Mesendoderm (in vitro differentiated cells): ENCODE results near the gene TMEM270.
"Not testable (repeated sequence)": the region's sequence is repeated elsewhere in the genome, so short reads cannot be mapped to it uniquely, and the experiment has no call there.

Experiments
- DNase-seq: peaks from one replicate; pipeline ENCODE4 v3.0.0; 2013
- H2AK5ac ChIP-seq: 2 replicates; pipeline ENCODE4 v1.6.1; 2013; ENCODE audit warnings: low read length, inconsistent platforms
- H2BK120ac ChIP-seq: 2 replicates; pipeline ENCODE4 v1.6.1; 2013; ENCODE audit warnings: low read depth, mild to moderate bottlenecking, low read length, moderate library complexity, mixed read lengths
- H2BK15ac ChIP-seq: replicated peaks from 2 replicates; pipeline ENCODE4 v1.6.1; 2013; ENCODE audit warnings: low read depth, mild to moderate bottlenecking, moderate library complexity
- H2BK5ac ChIP-seq: 2 replicates; pipeline ENCODE4 v1.6.1; 2013; ENCODE audit warnings: low read length, inconsistent platforms
- H3K18ac ChIP-seq: 2 replicates; pipeline ENCODE4 v1.6.1; 2013; ENCODE audit warnings: mild to moderate bottlenecking, low read length, mixed read lengths
- H3K23ac ChIP-seq: one replicate; pipeline ENCODE4 v1.6.1; 2013; ENCODE audit warnings: low read length
- H3K27ac ChIP-seq: 2 replicates; pipeline ENCODE4 v1.5.1; 2013; ENCODE audit warnings: low read depth, mild to moderate bottlenecking, inconsistent platforms, low read length, moderate library complexity
- H3K27me3 ChIP-seq: 2 replicates; pipeline ENCODE4 v1.6.1; 2013; ENCODE audit warnings: low read length, control low read depth, mild to moderate bottlenecking, inconsistent platforms; ENCODE audit not compliant: insufficient read depth, poor library complexity
- H3K36me3 ChIP-seq: 2 replicates; pipeline ENCODE4 v1.6.1; 2013; ENCODE audit warnings: low read length, inconsistent platforms; ENCODE audit not compliant: control insufficient read depth, insufficient read depth
- H3K4ac ChIP-seq: one replicate; pipeline ENCODE4 v1.6.1; 2013; ENCODE audit warnings: low read depth, mild to moderate bottlenecking, low read length, moderate library complexity
- H3K4me1 ChIP-seq: 2 replicates; pipeline ENCODE4 v1.6.1; 2013; ENCODE audit warnings: low read depth, low read length, inconsistent platforms; ENCODE audit not compliant: control insufficient read depth
- H3K4me2 ChIP-seq: 2 replicates; pipeline ENCODE4 v1.6.1; 2013; ENCODE audit warnings: low read length
- H3K4me3 ChIP-seq: 2 replicates; pipeline ENCODE4 v1.5.1; 2013; ENCODE audit warnings: mild to moderate bottlenecking, low read length
- H3K56ac ChIP-seq: one replicate; pipeline ENCODE4 v1.6.1; 2013; ENCODE audit warnings: low read length
- H3K79me1 ChIP-seq: 2 replicates; pipeline ENCODE4 v1.6.1; 2013; ENCODE audit warnings: low read length, inconsistent platforms
- H3K79me2 ChIP-seq: 2 replicates; pipeline ENCODE4 v1.6.1; 2013; ENCODE audit warnings: mild to moderate bottlenecking, low read length; ENCODE audit not compliant: control insufficient read depth, insufficient read depth
- H3K9ac ChIP-seq: 2 replicates; pipeline ENCODE4 v1.6.1; 2013; ENCODE audit warnings: low read length, inconsistent platforms
- H4K5ac ChIP-seq: one replicate; pipeline ENCODE4 v1.6.1; 2013; ENCODE audit warnings: low read length
- H4K8ac ChIP-seq: one replicate; pipeline ENCODE4 v1.6.1; 2013; ENCODE audit warnings: low read depth, mild to moderate bottlenecking, control low read depth, low read length, moderate library complexity
- WGBS: extraction: QIAGEN DNeasy Blood & Tissue Kit; methylation state at CpG from one replicate; pipeline ENCODE4 v1.1.7; 2013; ENCODE audit warnings: low lambda C conversion rate, missing lambda C conversion rate; ENCODE audit not compliant: insufficient coverage; ENCODE audit errors: extremely low coverage; 5-methylcytosine and 5-hydroxymethylcytosine counted together

Gene TMEM270

GRCh38 chr7:73834626-73835191 is 26.2 kb upstream of the TMEM270 start:
- H3K18ac ChIP-seq, result no peak overlapping the region
- no peaks in the 10 kb centered on the region for H3K79me2 ChIP-seq
- no peaks in the 10 kb centered on the region for H3K36me3 ChIP-seq
- H2BK15ac ChIP-seq, result no peak overlapping the region
- no peak overlapping the region for H2BK120ac ChIP-seq
- no peaks in the 10 kb centered on the region for H3K27me3 ChIP-seq
- no peak overlapping the region for H3K4me2 ChIP-seq
- no peak overlapping the region for H3K23ac ChIP-seq
- no peak for DNase-seq
- no peak overlapping the region for H3K4ac ChIP-seq
- no peak overlapping the region for H3K4me3 ChIP-seq
- no peak overlapping the region for H4K8ac ChIP-seq
- no peaks in the 10 kb centered on the region for H3K79me1 ChIP-seq
- no CpG with 5 or more reads among the region's 11 CpGs for WGBS
- no peak overlapping the region for H2BK5ac ChIP-seq
- H3K9ac ChIP-seq, result no peak overlapping the region
- H2AK5ac ChIP-seq, result no peak overlapping the region
- H3K27ac ChIP-seq, result no peak overlapping the region
- H3K4me1 ChIP-seq, result peaks cover 13% of the 10 kb centered on the region
- no peak overlapping the region for H3K56ac ChIP-seq
- H4K5ac ChIP-seq, result no peak overlapping the region

GRCh38 chr7:73837167-73837566 is 23.8 kb upstream of the TMEM270 start:
- not testable (repeated sequence) for H4K5ac ChIP-seq, H4K8ac ChIP-seq, H3K79me2 ChIP-seq, H2BK120ac ChIP-seq, H3K27me3 ChIP-seq, H3K9ac ChIP-seq, H3K27ac ChIP-seq, H3K4me1 ChIP-seq, H3K18ac ChIP-seq, H3K79me1 ChIP-seq, H2BK15ac ChIP-seq, H3K4ac ChIP-seq, H3K4me3 ChIP-seq, H3K23ac ChIP-seq, H3K4me2 ChIP-seq, H3K36me3 ChIP-seq, H3K56ac ChIP-seq, H2AK5ac ChIP-seq, DNase-seq, H2BK5ac ChIP-seq

GRCh38 chr7:73838642-73839041 is 22.3 kb upstream of the TMEM270 start:
- no peak overlapping the region for H3K4me3 ChIP-seq
- H2BK120ac ChIP-seq, result no peak overlapping the region
- H3K4me2 ChIP-seq, result no peak overlapping the region
- H3K56ac ChIP-seq, result peak overlapping the region; percentile 15
- no peaks in the 10 kb centered on the region for H3K27me3 ChIP-seq
- H3K79me1 ChIP-seq, result no peaks in the 10 kb centered on the region
- no peak overlapping the region for H2BK5ac ChIP-seq
- no CpG with 5 or more reads among the region's 6 CpGs for WGBS
- no peak overlapping the region for H3K4ac ChIP-seq
- DNase-seq, result no peak
- no peak overlapping the region for H3K18ac ChIP-seq
- H3K79me2 ChIP-seq, result no peaks in the 10 kb centered on the region
- H4K5ac ChIP-seq, result no peak overlapping the region
- H3K23ac ChIP-seq, result no peak overlapping the region
- H4K8ac ChIP-seq, result no peak overlapping the region
- H2AK5ac ChIP-seq, result no peak overlapping the region
- no peak overlapping the region for H3K27ac ChIP-seq
- no peaks in the 10 kb centered on the region for H3K36me3 ChIP-seq
- H3K4me1 ChIP-seq, result no peaks in the 10 kb centered on the region
- no peak overlapping the region for H3K9ac ChIP-seq
- H2BK15ac ChIP-seq, result no peak overlapping the region

GRCh38 chr7:73839290-73839689 is 21.7 kb upstream of the TMEM270 start:
- Histone ChIP-seq H3K4me1 (peaks cover 3% of the 10 kb centered on the region), H3K79me1 (no peaks in the 10 kb centered on the region), H2BK5ac (no peak overlapping the region), H3K27ac (no peak overlapping the region), H3K4me2 (no peak overlapping the region), H3K36me3 (no peaks in the 10 kb centered on the region), H3K79me2 (no peaks in the 10 kb centered on the region), H3K4me3 (no peak overlapping the region), H3K18ac (no peak overlapping the region), H3K27me3 (no peaks in the 10 kb centered on the region), H2BK120ac (no peak overlapping the region), H3K9ac (no peak overlapping the region), H2AK5ac (no peak overlapping the region), H4K5ac (no peak overlapping the region), H3K4ac (no peak overlapping the region), H3K56ac (no peak overlapping the region), H2BK15ac (no peak overlapping the region), H3K23ac (no peak overlapping the region), H4K8ac (no peak overlapping the region)
- WGBS, result no CpG with 5 or more reads among the region's 7 CpGs
- DNase-seq, result no peak

- no peak overlapping the region for H3K18ac ChIP-seq
- DNase-seq, result peak; percentile 63
- no peak overlapping the region for H4K5ac ChIP-seq
- H3K9ac ChIP-seq, result no peak overlapping the region
- H3K27me3 ChIP-seq, result no peaks in the 10 kb centered on the region
- H3K4ac ChIP-seq, result no peak overlapping the region
- H2AK5ac ChIP-seq, result no peak overlapping the region
- no peak overlapping the region for H3K4me2 ChIP-seq
- no peak overlapping the region for H2BK120ac ChIP-seq
- no peaks in the 10 kb centered on the region for H3K79me1 ChIP-seq
- H3K27ac ChIP-seq, result no peak overlapping the region
- H2BK5ac ChIP-seq, result no peak overlapping the region
- H4K8ac ChIP-seq, result no peak overlapping the region
- H3K56ac ChIP-seq, result no peak overlapping the region
- no peak overlapping the region for H3K4me3 ChIP-seq
- no peak overlapping the region for H3K23ac ChIP-seq
- no CpG with 5 or more reads among the region's 22 CpGs for WGBS
- peaks cover 3% of the 10 kb centered on the region for H3K4me1 ChIP-seq
- H3K36me3 ChIP-seq, result no peaks in the 10 kb centered on the region
- no peak overlapping the region for H2BK15ac ChIP-seq
- H3K79me2 ChIP-seq, result no peaks in the 10 kb centered on the region
Measured at GRCh38 chr7:73839743-73840714, 20.9 kb upstream of the TMEM270 start.
